ENCODE measurements around the gene DGCR8.

The DGCR8 gene

DNA sequence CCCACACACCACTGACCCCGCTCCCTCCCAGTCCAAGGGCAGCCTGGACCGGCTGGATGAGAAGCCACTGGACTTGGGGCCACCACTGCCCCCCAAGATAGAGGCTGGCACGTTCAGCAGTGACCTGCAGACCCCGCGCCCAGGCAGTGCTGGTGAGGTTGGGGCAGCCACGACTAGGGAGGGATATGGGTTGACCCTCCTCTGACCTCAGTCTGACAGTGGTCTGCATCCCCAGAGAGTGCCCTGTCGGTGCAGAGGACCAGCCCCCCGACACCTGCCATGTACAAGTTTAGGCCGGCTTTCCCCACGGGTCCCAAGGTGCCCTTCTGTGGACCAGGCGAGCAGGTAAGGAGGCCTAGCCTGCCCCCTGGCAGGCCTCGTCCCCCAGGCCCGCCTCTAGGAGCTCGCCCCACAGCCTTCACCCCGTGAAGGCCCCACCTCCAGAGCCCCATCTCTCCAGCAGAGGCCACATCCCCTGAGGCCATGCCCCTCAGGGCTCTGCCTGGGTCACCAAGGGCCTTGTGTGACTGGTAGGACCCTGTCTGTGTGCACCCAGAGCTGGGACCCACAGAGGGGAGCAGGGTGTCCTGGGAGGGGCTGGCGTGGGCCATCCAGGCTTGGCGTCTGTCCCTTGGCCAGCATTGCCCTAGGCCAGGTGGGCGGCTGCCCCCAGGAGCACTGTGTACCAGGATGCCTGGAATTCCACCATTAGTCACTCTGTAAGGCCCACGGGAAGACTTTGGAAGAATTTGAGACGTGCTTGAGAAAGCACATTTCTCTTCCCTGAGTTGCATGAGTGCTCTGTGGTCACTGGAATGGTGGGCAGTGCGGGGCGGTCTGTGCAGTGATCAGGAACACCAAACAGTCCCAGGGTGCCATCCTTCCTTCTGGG is 61.4 kb downstream of the DGCR8 start:
- peak; percentile 55 for DNase-seq (ENCODE audit: low read depth, low spot score)
- TF ChIP-seq, protein P1, sequence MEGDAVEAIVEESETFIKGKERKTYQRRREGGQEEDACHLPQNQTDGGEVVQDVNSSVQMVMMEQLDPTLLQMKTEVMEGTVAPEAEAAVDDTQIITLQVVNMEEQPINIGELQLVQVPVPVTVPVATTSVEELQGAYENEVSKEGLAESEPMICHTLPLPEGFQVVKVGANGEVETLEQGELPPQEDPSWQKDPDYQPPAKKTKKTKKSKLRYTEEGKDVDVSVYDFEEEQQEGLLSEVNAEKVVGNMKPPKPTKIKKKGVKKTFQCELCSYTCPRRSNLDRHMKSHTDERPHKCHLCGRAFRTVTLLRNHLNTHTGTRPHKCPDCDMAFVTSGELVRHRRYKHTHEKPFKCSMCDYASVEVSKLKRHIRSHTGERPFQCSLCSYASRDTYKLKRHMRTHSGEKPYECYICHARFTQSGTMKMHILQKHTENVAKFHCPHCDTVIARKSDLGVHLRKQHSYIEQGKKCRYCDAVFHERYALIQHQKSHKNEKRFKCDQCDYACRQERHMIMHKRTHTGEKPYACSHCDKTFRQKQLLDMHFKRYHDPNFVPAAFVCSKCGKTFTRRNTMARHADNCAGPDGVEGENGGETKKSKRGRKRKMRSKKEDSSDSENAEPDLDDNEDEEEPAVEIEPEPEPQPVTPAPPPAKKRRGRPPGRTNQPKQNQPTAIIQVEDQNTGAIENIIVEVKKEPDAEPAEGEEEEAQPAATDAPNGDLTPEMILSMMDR (IDR thresholded peaks at IDR 0.05; ENCODE audit: insufficient read depth, low read length, missing control alignments): no peak
- CTCF ChIA-PET: no interaction called here
- POLR2A ChIA-PET: no interaction called here
- H3K4me3 ChIP-seq (ENCODE audit: low read depth, low read length): no peak overlapping the region

DNA sequence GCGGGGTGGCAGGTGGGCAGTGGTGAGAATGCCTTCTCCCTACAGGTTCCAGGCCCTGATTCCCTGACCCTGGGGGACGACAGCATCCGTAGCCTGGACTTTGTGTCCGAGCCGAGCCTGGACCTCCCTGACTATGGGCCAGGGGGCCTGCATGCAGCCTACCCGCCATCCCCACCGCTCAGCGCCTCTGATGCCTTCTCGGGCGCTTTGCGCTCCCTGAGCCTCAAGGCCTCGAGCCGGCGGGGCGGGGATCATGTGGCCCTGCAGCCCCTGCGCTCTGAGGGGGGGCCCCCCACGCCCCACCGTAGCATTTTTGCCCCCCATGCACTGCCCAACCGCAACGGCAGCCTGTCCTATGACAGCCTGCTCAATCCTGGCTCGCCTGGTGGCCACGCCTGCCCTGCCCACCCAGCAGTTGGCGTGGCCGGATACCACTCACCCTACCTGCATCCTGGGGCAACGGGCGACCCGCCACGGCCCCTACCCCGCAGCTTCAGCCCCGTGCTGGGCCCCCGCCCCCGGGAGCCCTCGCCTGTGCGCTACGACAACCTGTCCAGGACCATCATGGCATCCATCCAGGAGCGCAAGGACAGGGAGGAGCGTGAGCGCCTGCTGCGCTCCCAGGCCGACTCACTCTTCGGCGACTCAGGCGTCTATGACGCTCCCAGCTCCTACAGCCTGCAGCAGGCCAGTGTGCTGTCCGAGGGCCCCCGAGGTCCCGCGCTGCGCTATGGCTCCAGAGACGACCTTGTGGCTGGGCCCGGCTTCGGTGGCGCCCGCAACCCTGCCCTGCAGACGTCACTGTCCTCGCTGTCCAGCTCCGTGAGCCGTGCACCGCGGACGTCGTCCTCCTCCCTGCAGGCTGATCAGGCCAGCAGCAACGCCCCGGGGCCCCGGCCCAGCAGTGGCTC is 62.9 kb downstream of the DGCR8 start:
- no peak overlapping the region for H3K4me3 ChIP-seq (ENCODE audit: low read depth, low read length)
- ChIA-PET CTCF (no interaction called here), POLR2A (no interaction called here)
- DNase-seq (ENCODE audit: low read depth, low spot score): no peak
- TF ChIP-seq, protein P1 (IDR thresholded peaks at IDR 0.05; ENCODE audit: insufficient read depth, low read length, missing control alignments): no peak

DNA sequence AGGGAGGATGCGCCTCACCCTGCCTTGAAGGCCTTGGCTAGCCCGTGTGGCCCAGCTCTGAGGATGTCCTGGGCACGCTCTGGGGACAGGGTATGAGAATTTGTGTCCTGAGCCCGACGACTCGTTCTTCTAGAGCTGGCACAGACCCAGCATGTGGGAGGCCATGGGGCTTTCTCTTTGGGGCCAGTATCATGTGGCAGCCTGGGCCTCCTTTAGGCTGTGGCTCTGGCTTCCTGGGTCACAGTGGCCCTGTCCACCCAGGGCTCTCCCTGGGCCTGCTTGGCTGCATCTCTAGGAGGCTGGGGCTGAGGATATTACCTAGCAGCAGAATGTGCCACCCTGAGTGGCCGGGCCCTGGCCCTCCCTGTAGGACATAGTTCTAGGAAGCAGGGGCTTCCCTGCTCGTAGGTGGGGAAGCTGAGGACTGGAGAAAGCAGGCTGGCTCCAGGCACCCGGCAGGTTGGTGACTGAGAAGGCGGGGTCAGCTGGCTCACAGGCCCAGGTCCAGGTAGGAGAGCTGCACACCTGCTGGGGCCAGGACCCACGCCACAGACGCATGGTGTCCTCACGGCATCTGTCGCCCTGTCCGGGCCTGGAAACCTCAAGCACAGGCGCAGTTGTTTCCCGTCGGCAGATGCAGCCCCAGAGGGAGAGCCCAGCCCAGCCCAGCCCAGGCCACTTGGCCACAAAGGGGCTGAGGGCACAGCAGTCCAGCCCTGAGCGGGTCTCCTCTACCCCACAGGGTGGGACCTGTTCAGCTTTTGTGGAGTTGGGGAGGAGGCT is 64.0 kb downstream of the DGCR8 start:
- POLR2A ChIA-PET: no interaction called here
- CTCF ChIA-PET: interaction anchor here (1.4 to 1.5 kb wide), 2 partner anchors 10 to 142 kb away, joined by 3 to 5 read pairs; no protein-coding TSS in a partner anchor

DNA sequence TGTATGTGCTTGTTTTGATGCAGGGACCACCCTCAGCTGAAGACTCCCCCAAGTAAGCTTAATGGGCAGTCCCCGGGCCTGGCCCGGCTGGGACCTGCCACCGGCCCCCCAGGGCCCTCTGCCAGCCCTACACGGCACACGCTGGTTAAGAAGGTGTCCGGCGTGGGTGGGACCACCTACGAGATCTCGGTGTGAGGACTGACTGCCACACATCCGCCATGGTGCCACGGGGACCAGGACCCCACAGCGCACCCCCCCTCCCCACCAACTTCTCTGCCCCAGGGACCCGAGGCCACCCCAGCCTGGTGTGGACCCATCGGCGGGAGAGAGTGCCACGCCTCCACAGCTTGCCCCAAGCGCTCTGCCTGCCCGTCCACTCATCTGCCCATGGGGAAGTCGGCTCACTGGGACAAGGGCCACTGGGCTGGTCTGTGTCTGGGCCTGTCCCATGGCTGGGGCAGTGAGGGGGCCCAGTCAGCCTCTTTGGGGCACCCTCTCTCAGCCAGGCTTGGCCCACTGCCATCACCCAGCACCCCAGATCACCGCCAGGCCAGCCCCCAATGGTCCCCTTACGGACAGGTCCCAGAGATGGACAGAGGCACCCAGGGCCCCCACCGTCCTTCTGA is 65.3 kb downstream of the DGCR8 start:
- H3K4me3 ChIP-seq (ENCODE audit: low read depth, low read length): no peak overlapping the region
- POLR2A ChIA-PET: no interaction called here
- TF ChIP-seq, protein P1 (IDR thresholded peaks at IDR 0.05; ENCODE audit: insufficient read depth, low read length, missing control alignments): no peak
- CTCF ChIA-PET: interaction anchor here (1.4 to 1.5 kb wide), 2 partner anchors 9 to 141 kb away, joined by 3 to 5 read pairs; no protein-coding TSS in a partner anchor
- no peak for DNase-seq (ENCODE audit: low read depth, low spot score)

More for the DNA sequence above, 64.0 kb downstream of the DGCR8 start:
- H3K4me3 ChIP-seq (ENCODE audit: low read depth, low read length): no peak overlapping the region
- no peak for DNase-seq (ENCODE audit: low read depth, low spot score)
- TF ChIP-seq, protein P1 (IDR thresholded peaks at IDR 0.05; ENCODE audit: insufficient read depth, low read length, missing control alignments): no peak

DNA sequence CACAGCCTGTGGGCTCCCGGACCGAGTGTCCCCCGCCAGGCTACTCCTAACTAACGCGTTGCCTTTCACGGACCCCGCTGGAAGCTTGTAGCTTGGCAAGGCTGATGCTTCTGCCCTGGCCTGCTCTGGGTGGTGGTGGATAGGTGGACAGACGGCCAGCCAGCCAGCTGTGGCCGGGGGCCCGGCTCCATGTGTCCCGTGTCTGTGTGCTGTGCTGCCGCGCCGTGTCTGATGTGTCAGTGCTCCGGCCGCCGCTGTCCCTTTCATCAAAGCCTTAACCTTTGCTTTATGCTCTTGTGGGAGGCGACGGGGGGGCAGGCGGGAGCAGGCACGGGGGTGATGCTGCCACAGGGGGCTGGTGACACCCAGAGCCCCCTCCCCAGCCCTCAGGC is 65.8 kb downstream of the DGCR8 start:
- no peak for DNase-seq (ENCODE audit: low read depth, low spot score)
- no peak overlapping the region for H3K4me3 ChIP-seq (ENCODE audit: low read depth, low read length)
- TF ChIP-seq, protein P1 (IDR thresholded peaks at IDR 0.05; ENCODE audit: insufficient read depth, low read length, missing control alignments): no peak
- ChIA-PET POLR2A (no interaction called here), CTCF (interaction anchor here (1.5 kb wide), 1 partner anchor 8 kb away, joined by 5 read pairs; no protein-coding TSS in a partner anchor)
